ENCODE data around the gene STUM.

STUM gene

GRCh38 chr1:226624526-226624925, 76.0 kb downstream of the STUM start:
- no peak for DNase-seq (ENCODE audit: low read depth in 2 of 2, low spot score in 1 of 2)

- DNase-seq (ENCODE audit: low read depth in 2 of 2, low spot score in 1 of 2) = no peak
Measured at GRCh38 chr1:226625326-226625725, 76.8 kb downstream of the STUM start.

DNA sequence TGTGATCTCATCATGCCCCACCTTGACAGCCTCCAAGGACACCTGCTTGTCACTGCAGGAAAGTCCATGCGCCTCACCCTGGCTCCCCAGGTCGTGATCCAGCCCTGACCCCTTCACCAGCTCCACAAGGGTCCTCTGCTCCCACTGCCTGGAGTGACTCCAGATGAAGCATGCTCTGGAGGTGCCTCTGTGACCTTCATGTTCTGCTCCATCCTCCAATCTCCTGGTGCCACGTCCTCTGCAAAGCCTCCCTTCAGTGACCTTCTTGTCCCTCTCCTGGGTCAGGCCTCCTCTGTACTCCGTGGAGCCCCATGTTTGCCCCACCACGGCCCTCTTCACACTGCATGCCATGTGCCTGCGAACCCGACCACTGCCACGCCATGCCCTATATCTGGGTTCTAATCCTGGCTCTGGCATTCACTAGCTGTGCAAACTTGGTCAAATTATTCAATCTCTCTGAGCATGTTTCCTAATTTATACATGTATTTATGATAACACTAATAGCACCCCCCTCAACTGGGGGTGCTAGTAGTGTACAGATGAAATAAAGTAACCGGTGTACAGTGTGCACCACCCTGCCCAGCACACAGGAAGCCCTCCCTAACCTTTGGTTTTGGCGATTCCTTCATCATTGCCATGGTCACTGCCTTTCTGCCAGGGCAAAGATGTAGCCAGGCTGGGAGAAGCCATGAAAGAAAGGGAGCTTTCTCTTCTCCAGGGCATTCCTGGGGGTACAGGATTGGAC, 77.4 kb downstream of the STUM start:
- no peak for DNase-seq (ENCODE audit: low read depth in 2 of 2, low spot score in 1 of 2)

DNA sequence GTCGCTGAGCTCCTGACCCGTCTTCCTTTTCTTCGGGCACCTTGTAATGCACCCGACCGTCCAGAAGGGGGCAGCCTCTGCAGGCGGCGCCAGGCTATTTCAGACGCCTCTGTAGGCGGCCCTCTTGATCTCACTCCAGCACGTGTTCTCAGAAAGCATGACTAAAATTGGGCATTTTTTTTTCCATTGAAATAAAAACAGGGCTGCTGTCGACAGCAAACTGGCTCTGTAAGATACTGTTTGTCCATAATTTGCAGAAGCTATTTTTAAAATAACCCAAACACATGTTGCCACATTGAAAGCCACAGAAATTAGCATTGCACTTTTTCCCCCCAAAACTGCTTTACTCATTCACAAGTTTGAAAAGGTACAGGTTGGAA, 78.0 kb downstream of the STUM start:
- peak; percentile 65 to 66 for DNase-seq (ENCODE audit: low read depth in 2 of 2, low spot score in 1 of 2)

GRCh38 chr1:226627050-226627755, 78.6 kb downstream of the STUM start:
- DNase-seq (ENCODE audit: low read depth in 2 of 2, low spot score in 1 of 2) = no peak

GRCh38 chr1:226627924-226628611, 79.5 kb downstream of the STUM start:
- no peak for DNase-seq (ENCODE audit: low read depth in 2 of 2, low spot score in 1 of 2)

DNA sequence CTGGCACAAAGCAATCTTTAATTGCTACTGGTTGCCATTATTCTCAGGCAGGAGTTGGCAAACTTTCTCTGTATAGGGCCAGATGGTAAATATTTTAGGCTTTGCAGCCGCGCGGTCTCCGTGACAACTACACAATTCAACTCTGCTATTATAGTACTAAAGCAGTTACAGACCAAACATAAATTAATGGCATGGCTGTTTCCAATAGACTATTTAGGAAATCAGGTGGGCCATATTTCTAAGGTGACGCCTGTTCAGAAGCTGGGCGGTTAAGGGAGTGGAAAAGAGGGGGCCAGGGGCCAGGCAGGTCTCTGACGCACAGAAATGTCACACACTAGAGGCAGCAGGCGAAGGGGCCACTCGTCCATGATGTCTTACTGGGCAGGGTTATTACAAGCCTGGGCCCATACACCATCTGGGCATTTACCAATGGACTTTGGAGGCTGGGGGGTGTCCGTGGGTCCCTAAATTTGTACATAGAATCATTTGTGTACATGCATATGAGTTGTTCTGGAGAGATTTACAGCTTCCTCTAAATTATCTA, 80.1 kb downstream of the STUM start:
- DNase-seq (ENCODE audit: low read depth in 2 of 2, low spot score in 1 of 2) = no peak

- DNase-seq (ENCODE audit: low read depth in 2 of 2, low spot score in 1 of 2) = no peak
Measured at GRCh38 chr1:226629210-226629895, 80.8 kb downstream of the STUM start.

DNA sequence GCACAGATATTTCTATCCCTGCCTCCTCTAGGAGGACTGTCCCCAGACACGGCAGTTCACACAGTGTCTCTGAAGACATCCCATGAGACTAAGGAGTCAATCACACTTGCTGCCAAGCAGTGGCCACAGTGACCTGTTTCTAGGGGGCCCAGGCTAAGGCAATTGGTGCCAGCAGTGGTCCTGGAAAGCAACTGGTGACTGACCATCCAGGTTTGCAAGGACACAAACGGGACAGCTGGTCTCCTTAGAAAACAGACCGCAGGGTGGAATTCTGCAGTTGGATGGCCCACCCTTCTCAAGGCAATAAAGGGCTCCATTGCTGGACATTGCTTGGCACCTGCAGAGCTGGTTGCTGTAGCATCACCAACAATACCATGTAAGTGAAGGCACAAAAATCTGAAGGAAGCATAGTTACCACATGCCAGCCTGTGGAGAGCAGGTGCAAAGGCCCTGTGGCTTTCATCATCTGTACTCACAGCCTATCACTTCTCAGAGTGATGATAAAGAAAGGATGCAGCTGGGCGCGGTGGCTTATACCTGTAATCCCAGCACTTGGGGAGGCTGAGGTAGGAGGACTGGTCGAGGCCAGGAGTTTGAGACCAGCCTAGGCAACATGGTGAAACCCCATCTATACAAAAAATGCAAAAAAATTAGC, 81.5 kb downstream of the STUM start:
- no peak for DNase-seq (ENCODE audit: low read depth in 2 of 2, low spot score in 1 of 2)

- DNase-seq (ENCODE audit: low read depth in 2 of 2, low spot score in 1 of 2) = no peak
Measured at GRCh38 chr1:226630592-226630991, 82.0 kb downstream of the STUM start.

GRCh38 chr1:226631229-226632000, 82.9 kb downstream of the STUM start:
- no peak for DNase-seq (ENCODE audit: low read depth in 2 of 2, low spot score in 1 of 2)

GRCh38 chr1:226632169-226632879, 83.8 kb downstream of the STUM start:
- no peak for DNase-seq (ENCODE audit: low read depth in 2 of 2, low spot score in 1 of 2)

DNA sequence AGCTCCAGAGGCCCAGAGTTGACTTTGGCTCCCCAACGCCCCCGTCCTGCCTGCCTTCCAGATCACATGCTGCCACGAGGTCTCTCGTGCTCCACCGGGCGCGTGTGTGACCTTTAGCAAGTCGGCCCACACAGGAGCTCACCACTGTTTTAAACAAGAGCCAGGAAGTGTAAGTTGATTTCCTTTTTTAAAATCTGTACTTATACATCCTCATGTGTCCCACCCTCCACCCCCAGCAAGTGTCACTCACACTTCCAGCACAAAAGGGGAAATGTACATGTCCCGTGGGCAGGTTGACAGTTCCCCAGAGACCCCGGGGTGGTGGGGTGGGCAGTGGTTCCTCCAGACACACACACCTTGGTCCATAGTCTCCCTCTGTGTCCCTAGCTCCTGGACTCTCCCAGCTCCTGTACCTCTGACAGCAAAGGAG, 84.4 kb downstream of the STUM start:
- no peak for DNase-seq (ENCODE audit: low read depth in 2 of 2, low spot score in 1 of 2)

- DNase-seq (ENCODE audit: low read depth in 2 of 2, low spot score in 1 of 2) = no peak
Measured at GRCh38 chr1:226633541-226634165, 85.1 kb downstream of the STUM start.

GRCh38 chr1:226634166-226634588, 85.6 kb downstream of the STUM start:
- DNase-seq (ENCODE audit: low read depth in 2 of 2, low spot score in 1 of 2) = peak; percentile 63 to 64

- DNase-seq (ENCODE audit: low read depth in 2 of 2, low spot score in 1 of 2) = no peak
Measured at GRCh38 chr1:226634611-226635246, 86.2 kb downstream of the STUM start.

DNA sequence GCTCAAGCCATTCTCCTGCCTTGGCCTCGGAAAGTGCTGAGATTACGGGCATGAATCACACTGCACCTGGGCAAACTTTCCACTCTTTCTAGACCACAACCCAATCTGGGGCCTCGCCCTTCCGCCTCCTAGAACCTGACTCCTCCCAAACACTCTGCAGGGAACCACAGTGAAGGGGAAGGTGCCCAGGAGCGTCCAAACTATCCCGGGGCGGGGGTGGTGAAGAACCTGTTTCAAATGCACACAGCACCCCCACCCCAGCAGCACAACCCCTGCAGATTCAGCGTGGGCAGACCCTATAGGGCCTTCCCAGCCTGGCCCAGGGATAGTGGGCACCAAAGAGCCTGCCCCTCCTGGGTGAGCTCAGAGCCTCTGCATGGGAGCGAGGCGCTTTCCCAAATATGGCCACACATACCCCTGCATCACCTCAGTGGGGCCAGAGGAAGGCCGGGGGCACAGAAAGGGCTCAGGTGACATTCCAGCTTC, 86.9 kb downstream of the STUM start:
- DNase-seq (ENCODE audit: low read depth in 2 of 2, low spot score in 1 of 2) = no peak

DNA sequence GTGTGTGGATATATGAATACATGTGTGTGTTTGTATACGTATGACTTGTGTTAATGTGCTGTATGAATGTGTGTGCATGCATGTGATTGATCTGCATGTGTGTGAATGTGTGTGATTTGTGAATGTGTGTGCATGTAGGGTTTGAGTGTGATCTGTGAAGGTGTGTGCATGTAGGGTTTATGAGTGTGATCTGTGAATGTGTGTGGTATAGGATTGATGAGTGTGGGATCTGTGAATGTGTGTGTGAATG, 88.2 kb downstream of the STUM start:
- DNase-seq (ENCODE audit: low read depth in 2 of 2, low spot score in 1 of 2) = no peak
